ENCODE results near the gene TNRC6B.
"Not testable (repeated sequence)": the region's sequence is repeated elsewhere in the genome, so short reads cannot be mapped to it uniquely, and the experiment has no call there.

The TNRC6B gene

DNA sequence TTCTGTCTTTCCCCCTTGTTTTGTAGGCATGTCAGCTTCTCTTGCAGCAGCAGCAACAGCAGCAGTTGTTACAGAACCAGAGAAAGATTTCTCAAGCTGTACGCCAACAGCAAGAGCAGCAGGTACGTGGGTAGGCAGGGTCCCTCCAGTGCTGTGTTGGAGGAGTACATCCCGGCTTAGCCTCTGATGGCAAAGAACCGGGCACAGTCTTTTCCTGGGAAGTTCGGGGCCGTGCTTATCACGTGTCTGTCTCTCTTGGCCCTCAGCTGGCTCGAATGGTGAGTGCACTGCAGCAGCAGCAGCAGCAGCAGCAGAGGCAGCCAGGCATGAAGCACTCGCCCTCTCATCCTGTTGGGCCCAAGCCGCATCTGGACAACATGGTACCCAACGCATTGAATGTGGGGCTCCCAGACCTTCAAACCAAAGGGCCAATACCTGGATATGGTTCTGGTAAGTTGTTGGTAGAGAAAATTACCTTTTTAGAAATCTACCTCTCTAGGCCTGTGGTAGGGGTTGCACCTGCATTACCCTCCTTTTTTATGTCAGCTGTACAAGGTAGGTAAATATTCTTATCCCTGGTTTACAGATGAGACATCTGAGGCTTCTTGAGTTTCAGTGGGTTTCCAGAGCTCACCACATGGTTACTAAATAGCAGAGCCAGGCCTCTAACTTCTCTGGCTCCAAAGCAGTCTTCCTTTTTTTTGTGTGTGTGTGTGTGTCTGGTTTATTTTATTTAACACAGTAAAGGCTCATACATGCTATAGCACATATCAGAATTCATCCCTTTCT is 123.4 kb downstream of the TNRC6B start:
- H3K36me3 ChIP-seq (ENCODE audit: control insufficient read depth in 2 of 2, insufficient read depth in 2 of 2, low read length in 2 of 2) = peaks cover 42 to 47% of the 10 kb centered on the region in 2 donors
- H3K27me3 ChIP-seq (ENCODE audit: control insufficient read depth in 2 of 2, insufficient read depth in 2 of 2, low read length in 2 of 2) = no peaks in the 10 kb centered on the region
- no peak overlapping the region for H3K27ac ChIP-seq (ENCODE audit: low read depth in 2 of 2, low read length in 2 of 2)
- no peak overlapping the region for H3K9ac ChIP-seq (ENCODE audit: low read depth in 1 of 2, low read length in 2 of 2)
- H3K4me1 ChIP-seq (ENCODE audit: control insufficient read depth in 2 of 2, insufficient read depth in 2 of 2, low read length in 2 of 2) = no peaks in the 10 kb centered on the region
- no peaks in the 10 kb centered on the region for H3K9me3 ChIP-seq (ENCODE audit: control insufficient read depth in 2 of 2, low read length in 2 of 2)
- H3K4me3 ChIP-seq (ENCODE audit: low read length in 2 of 2) = no peak overlapping the region

DNA sequence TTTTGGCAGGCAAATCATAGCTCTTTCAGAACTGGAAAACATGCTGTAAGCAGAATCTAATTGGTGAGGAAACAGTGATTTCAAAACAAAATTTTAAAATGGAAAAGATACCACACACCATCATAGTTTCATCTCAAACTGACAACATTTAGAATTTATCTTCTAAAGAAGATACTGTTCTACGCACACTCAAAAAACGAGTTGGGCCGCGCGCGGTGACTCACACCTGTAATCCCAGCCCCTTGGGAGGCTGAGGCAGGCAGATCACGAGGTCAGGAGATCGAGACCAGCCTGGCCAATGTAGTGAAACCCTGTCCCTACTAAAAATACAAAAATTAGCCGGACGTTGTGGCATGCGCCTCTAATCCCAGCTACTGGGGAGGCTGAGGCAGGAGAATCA is 124.4 kb downstream of the TNRC6B start:
- no peaks in the 10 kb centered on the region for H3K27me3 ChIP-seq (ENCODE audit: control insufficient read depth in 2 of 2, insufficient read depth in 2 of 2, low read length in 2 of 2)
- no peak overlapping the region for H3K9ac ChIP-seq (ENCODE audit: low read depth in 1 of 2, low read length in 2 of 2)
- no peak overlapping the region for H3K4me3 ChIP-seq (ENCODE audit: low read length in 2 of 2)
- no peaks in the 10 kb centered on the region for H3K4me1 ChIP-seq (ENCODE audit: control insufficient read depth in 2 of 2, insufficient read depth in 2 of 2, low read length in 2 of 2)
- H3K36me3 ChIP-seq (ENCODE audit: control insufficient read depth in 2 of 2, insufficient read depth in 2 of 2, low read length in 2 of 2) = peaks cover 38 to 42% of the 10 kb centered on the region in 2 donors
- no peak overlapping the region for H3K27ac ChIP-seq (ENCODE audit: low read depth in 2 of 2, low read length in 2 of 2)
- H3K9me3 ChIP-seq (ENCODE audit: control insufficient read depth in 2 of 2, low read length in 2 of 2) = no peaks in the 10 kb centered on the region

DNA sequence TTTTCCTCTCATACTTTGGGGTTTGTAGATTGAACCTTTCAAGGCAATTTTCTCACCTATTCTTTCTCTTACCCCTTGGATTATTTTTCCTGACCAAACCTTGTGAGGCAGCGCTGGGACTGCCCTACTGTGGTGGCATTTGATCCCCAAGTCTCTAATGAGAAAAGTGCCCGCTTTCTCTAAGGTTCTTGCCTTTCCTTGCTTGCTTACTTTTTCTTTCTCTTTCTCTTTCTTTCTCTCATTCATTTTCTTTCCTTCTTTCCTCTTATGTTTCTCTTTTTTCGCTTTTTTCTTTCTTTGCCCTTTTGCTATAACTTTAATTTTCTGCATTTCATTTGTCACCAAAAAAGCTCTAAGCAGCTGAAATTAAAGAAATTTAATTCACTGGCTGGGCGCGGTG is 127.9 kb downstream of the TNRC6B start:
- no peak overlapping the region for H3K27ac ChIP-seq (ENCODE audit: low read depth in 2 of 2, low read length in 2 of 2)
- no peaks in the 10 kb centered on the region for H3K9me3 ChIP-seq (ENCODE audit: control insufficient read depth in 2 of 2, low read length in 2 of 2)
- H3K4me3 ChIP-seq (ENCODE audit: low read length in 2 of 2) = no peak overlapping the region
- no peak overlapping the region for H3K9ac ChIP-seq (ENCODE audit: low read depth in 1 of 2, low read length in 2 of 2)
- peaks cover 0 to under 1% of the 10 kb centered on the region in 2 donors for H3K4me1 ChIP-seq (ENCODE audit: control insufficient read depth in 2 of 2, insufficient read depth in 2 of 2, low read length in 2 of 2)
- H3K36me3 ChIP-seq (ENCODE audit: control insufficient read depth in 2 of 2, insufficient read depth in 2 of 2, low read length in 2 of 2) = peaks cover 48 to 63% of the 10 kb centered on the region in 2 donors
- H3K27me3 ChIP-seq (ENCODE audit: control insufficient read depth in 2 of 2, insufficient read depth in 2 of 2, low read length in 2 of 2) = no peaks in the 10 kb centered on the region

DNA sequence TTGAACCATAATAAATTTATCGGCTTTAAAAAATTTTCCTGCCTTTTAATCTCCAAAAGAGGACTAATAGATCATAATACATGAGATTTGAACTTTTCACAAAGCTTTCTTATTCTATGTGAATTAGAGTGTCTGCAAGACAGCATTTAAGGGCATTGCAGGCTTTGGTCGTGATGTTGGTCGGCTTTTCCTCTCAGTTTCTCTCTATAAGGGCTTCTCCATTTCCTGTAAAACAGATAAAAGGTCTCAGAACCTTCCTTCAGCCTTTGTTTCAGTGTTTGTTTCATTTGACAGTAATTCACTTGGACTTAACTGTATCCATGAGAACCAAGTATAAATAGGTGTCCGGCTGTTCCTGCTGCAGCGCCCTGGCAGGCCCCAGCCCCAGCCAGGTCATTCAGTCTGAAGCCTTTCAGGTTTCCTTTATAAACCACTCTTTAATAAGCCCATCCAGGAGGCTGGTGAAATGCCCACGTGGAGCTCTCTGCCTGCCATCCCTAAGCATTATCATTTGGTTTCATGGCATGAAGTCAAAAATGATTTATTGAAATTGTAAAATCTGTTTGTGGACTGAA is 131.4 kb downstream of the TNRC6B start:
- Histone ChIP-seq H3K36me3 (ENCODE audit: control insufficient read depth in 2 of 2, insufficient read depth in 2 of 2, low read length in 2 of 2) (peaks cover 55 to 71% of the 10 kb centered on the region in 2 donors), H3K4me1 (ENCODE audit: control insufficient read depth in 2 of 2, insufficient read depth in 2 of 2, low read length in 2 of 2) (peaks cover 0 to 3% of the 10 kb centered on the region in 2 donors)

DNA sequence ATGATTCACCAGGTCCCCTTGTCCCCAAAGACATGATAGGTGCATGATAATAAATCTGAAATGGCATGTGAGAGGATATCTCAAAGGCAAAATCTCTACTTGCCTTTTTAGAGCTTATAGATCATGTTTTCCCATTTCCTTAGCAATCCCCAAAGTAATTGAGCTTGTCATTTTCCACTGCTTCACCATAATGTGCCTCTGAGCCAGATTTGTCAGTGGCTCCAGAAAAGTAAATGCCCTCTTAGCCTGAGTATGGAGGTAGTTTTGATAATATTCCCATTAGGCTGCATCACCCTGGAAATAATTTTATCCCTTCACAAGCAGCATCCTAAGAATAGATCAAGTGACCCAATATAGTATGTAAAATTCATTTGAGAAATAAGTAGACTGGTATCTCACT is 131.9 kb downstream of the TNRC6B start:
- H3K4me1 ChIP-seq (ENCODE audit: control insufficient read depth in 2 of 2, insufficient read depth in 2 of 2, low read length in 2 of 2) = peaks cover 0 to 3% of the 10 kb centered on the region in 2 donors
- peaks cover 58 to 72% of the 10 kb centered on the region in 2 donors for H3K36me3 ChIP-seq (ENCODE audit: control insufficient read depth in 2 of 2, insufficient read depth in 2 of 2, low read length in 2 of 2)
- H3K9me3 ChIP-seq (ENCODE audit: control insufficient read depth in 2 of 2, low read length in 2 of 2) = no peaks in the 10 kb centered on the region
- peak overlapping the region; percentile 7 to 11 for H3K27ac ChIP-seq (ENCODE audit: low read depth in 2 of 2, low read length in 2 of 2)
- no peaks in the 10 kb centered on the region for H3K27me3 ChIP-seq (ENCODE audit: control insufficient read depth in 2 of 2, insufficient read depth in 2 of 2, low read length in 2 of 2)
- no peak overlapping the region for H3K4me3 ChIP-seq (ENCODE audit: low read length in 2 of 2)
- H3K9ac ChIP-seq (ENCODE audit: low read depth in 1 of 2, low read length in 2 of 2) = no peak overlapping the region

More for the DNA sequence above, 131.4 kb downstream of the TNRC6B start:
- H3K9ac ChIP-seq (ENCODE audit: low read depth in 1 of 2, low read length in 2 of 2) = no peak overlapping the region
- H3K27me3 ChIP-seq (ENCODE audit: control insufficient read depth in 2 of 2, insufficient read depth in 2 of 2, low read length in 2 of 2) = no peaks in the 10 kb centered on the region
- H3K27ac ChIP-seq (ENCODE audit: low read depth in 2 of 2, low read length in 2 of 2) = peak overlapping the region in 1 of 2 donors; percentile 7
- H3K4me3 ChIP-seq (ENCODE audit: low read length in 2 of 2) = no peak overlapping the region
- H3K9me3 ChIP-seq (ENCODE audit: control insufficient read depth in 2 of 2, low read length in 2 of 2) = no peaks in the 10 kb centered on the region

DNA sequence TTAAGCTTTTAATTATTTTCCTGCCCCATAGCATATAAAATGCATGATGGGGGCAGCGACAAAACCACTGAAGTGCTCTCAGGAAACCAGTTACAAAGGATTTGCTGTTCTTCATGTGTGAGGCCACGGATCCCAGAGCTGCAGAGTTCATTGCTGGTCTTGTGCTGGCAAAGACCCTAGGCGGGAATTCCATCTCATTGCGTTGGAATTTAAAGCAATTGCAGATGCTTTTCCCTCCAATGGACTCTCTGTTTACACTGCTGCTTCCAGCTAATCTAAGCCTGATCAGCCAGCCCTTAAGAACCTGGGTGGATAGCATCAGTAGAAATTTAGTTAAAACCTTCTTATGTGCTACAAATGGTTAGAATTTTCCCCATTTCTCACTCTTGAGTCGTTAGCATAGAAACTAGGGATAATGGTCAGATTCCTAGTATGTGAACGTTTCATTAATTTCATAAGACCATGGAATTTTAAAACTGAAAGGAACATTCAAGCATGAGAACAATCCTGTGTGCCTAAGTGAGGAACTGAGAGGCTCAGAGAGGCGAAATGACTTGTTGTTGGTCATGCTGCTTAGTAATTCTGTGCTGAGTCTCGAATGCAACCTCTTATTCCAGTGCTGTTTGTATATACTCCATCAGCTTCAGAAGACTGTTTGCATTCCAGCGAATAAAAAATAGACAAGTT is 132.5 kb downstream of the TNRC6B start:
- H3K36me3 ChIP-seq (ENCODE audit: control insufficient read depth in 2 of 2, insufficient read depth in 2 of 2, low read length in 2 of 2) = peaks cover 60 to 75% of the 10 kb centered on the region in 2 donors
- H3K4me3 ChIP-seq (ENCODE audit: low read length in 2 of 2) = no peak overlapping the region
- H3K9ac ChIP-seq (ENCODE audit: low read depth in 1 of 2, low read length in 2 of 2) = no peak overlapping the region
- H3K9me3 ChIP-seq (ENCODE audit: control insufficient read depth in 2 of 2, low read length in 2 of 2) = no peaks in the 10 kb centered on the region
- H3K27me3 ChIP-seq (ENCODE audit: control insufficient read depth in 2 of 2, insufficient read depth in 2 of 2, low read length in 2 of 2) = no peaks in the 10 kb centered on the region
- H3K4me1 ChIP-seq (ENCODE audit: control insufficient read depth in 2 of 2, insufficient read depth in 2 of 2, low read length in 2 of 2) = peaks cover 0 to 3% of the 10 kb centered on the region in 2 donors
- H3K27ac ChIP-seq (ENCODE audit: low read depth in 2 of 2, low read length in 2 of 2) = peak overlapping the region; percentile 39 to 55

DNA sequence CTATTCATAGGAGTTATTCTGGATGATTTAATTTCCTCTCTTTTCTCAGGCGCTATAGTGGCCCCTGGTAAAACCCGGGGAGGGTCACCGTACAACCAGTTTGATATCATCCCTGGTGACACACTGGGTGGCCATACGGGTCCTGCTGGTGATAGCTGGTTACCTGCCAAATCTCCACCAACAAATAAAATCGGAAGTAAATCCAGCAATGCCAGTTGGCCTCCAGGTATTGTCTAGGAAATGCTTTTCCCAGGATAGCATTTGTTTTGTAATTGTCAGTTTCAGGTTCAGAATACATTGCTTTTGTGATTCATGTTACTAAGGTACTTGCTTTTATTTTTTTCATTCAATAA is 133.0 kb downstream of the TNRC6B start:
- Histone ChIP-seq H3K36me3 (ENCODE audit: control insufficient read depth in 2 of 2, insufficient read depth in 2 of 2, low read length in 2 of 2) (peaks cover 60 to 75% of the 10 kb centered on the region in 2 donors), H3K27ac (ENCODE audit: low read depth in 2 of 2, low read length in 2 of 2) (peak overlapping the region; percentile 39 to 55), H3K9me3 (ENCODE audit: control insufficient read depth in 2 of 2, low read length in 2 of 2) (no peaks in the 10 kb centered on the region)

DNA sequence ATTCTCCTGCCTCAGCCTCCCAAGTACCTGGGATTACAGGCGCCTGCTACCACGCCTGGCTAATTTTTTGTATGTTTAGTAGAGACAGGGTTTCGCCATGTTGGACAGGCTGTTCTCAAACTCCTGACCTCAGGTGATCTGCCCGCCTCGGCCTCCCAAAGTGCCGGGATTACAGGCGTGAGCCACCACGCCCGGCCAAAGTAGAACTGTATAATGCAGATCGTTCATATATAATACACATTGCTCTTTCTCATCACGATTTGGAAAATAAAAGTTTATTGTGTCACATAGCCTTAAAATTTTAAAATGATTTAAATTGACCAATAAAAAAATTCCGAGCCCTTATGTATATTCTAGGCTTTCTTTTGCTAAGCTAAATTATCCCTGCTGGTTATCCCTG is 133.9 kb downstream of the TNRC6B start:
- H3K36me3 ChIP-seq (ENCODE audit: control insufficient read depth in 2 of 2, insufficient read depth in 2 of 2, low read length in 2 of 2) = peaks cover 67 to 82% of the 10 kb centered on the region in 2 donors
- H3K27me3 ChIP-seq (ENCODE audit: control insufficient read depth in 2 of 2, insufficient read depth in 2 of 2, low read length in 2 of 2); H3K9ac ChIP-seq (ENCODE audit: low read depth in 1 of 2, low read length in 2 of 2); H3K4me3 ChIP-seq (ENCODE audit: low read length in 2 of 2); H3K9me3 ChIP-seq (ENCODE audit: control insufficient read depth in 2 of 2, low read length in 2 of 2); H3K4me1 ChIP-seq (ENCODE audit: control insufficient read depth in 2 of 2, insufficient read depth in 2 of 2, low read length in 2 of 2); H3K27ac ChIP-seq (ENCODE audit: low read depth in 2 of 2, low read length in 2 of 2): not testable (repeated sequence)

More for the DNA sequence above, 133.0 kb downstream of the TNRC6B start:
- H3K9ac ChIP-seq (ENCODE audit: low read depth in 1 of 2, low read length in 2 of 2) = no peak overlapping the region
- H3K4me1 ChIP-seq (ENCODE audit: control insufficient read depth in 2 of 2, insufficient read depth in 2 of 2, low read length in 2 of 2) = peaks cover 0 to 3% of the 10 kb centered on the region in 2 donors
- H3K27me3 ChIP-seq (ENCODE audit: control insufficient read depth in 2 of 2, insufficient read depth in 2 of 2, low read length in 2 of 2) = no peaks in the 10 kb centered on the region
- H3K4me3 ChIP-seq (ENCODE audit: low read length in 2 of 2) = no peak overlapping the region

DNA sequence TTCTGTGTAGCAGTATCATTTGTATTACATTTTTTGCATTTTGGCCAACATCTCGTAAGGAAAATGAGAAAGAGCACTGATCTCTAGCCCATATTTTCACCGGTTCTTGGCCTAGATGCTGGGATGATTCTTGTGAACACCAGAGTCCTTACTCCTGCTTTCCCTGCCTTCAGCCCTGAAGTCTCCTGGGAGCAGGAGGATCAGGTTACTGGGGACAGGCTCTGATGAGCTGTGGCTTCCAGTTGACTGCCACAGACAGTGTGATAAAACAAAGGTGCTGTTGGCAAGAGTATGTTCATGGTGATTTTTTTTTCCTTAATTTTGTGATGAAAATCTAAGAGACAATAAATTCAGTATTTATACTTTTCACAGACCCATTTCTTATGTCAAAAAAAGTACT is 134.3 kb downstream of the TNRC6B start:
- H3K9me3 ChIP-seq (ENCODE audit: control insufficient read depth in 2 of 2, low read length in 2 of 2) = no peaks in the 10 kb centered on the region
- peaks cover 0 to 3% of the 10 kb centered on the region in 2 donors for H3K4me1 ChIP-seq (ENCODE audit: control insufficient read depth in 2 of 2, insufficient read depth in 2 of 2, low read length in 2 of 2)
- no peak overlapping the region for H3K4me3 ChIP-seq (ENCODE audit: low read length in 2 of 2)
- H3K27me3 ChIP-seq (ENCODE audit: control insufficient read depth in 2 of 2, insufficient read depth in 2 of 2, low read length in 2 of 2) = no peaks in the 10 kb centered on the region
- H3K9ac ChIP-seq (ENCODE audit: low read depth in 1 of 2, low read length in 2 of 2) = no peak overlapping the region
- H3K36me3 ChIP-seq (ENCODE audit: control insufficient read depth in 2 of 2, insufficient read depth in 2 of 2, low read length in 2 of 2) = peaks cover 69 to 86% of the 10 kb centered on the region in 2 donors
- no peak overlapping the region for H3K27ac ChIP-seq (ENCODE audit: low read depth in 2 of 2, low read length in 2 of 2)

DNA sequence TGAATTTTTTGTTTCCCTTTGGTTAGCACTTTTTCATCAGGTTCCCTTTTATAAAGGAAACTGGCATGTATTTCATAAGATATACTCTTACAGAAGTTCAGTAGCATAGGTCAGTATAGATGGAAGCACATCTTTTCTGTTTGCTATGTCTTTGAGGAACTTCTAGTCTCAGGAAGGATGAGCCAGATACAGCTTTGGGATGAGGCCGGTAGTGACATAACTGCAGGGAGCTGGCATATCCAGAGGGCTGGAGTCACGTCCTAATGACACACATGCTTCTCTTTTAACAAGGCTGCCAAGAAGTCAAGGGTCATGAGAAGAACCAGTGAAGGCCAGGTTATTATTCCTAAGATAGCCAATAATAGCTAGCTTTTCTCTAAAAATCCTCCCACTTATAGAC is 135.3 kb downstream of the TNRC6B start:
- Histone ChIP-seq H3K4me1 (ENCODE audit: control insufficient read depth in 2 of 2, insufficient read depth in 2 of 2, low read length in 2 of 2) (peaks cover 0 to 3% of the 10 kb centered on the region in 2 donors), H3K9me3 (ENCODE audit: control insufficient read depth in 2 of 2, low read length in 2 of 2) (no peaks in the 10 kb centered on the region), H3K27ac (ENCODE audit: low read depth in 2 of 2, low read length in 2 of 2) (no peak overlapping the region), H3K27me3 (ENCODE audit: control insufficient read depth in 2 of 2, insufficient read depth in 2 of 2, low read length in 2 of 2) (no peaks in the 10 kb centered on the region), H3K9ac (ENCODE audit: low read depth in 1 of 2, low read length in 2 of 2) (no peak overlapping the region), H3K36me3 (ENCODE audit: control insufficient read depth in 2 of 2, insufficient read depth in 2 of 2, low read length in 2 of 2) (peaks cover 75 to 87% of the 10 kb centered on the region in 2 donors), H3K4me3 (ENCODE audit: low read length in 2 of 2) (no peak overlapping the region)
